Midbrain (tissue), 1 donor: ENCODE measurements around the gene OGT.
"Not testable (repeated sequence)": the region's sequence is repeated elsewhere in the genome, so short reads cannot be mapped to it uniquely, and the experiment has no call there.

Experiments
- DNase-seq: peaks from one replicate; lab custom pipeline; 2025; lab: John Stamatoyannopoulos, UW

OGT gene

GRCh38 chrX:71540801-71541200, 7.9 kb downstream of the OGT start:
- no peak for DNase-seq

GRCh38 chrX:71541210-71542022, 8.5 kb downstream of the OGT start:
- no peak for DNase-seq

GRCh38 chrX:71542411-71542810, 9.5 kb downstream of the OGT start:
- DNase-seq: no peak

- DNase-seq: no peak
Measured at GRCh38 chrX:71542825-71543224, 9.9 kb downstream of the OGT start.

- no peak for DNase-seq
Measured at GRCh38 chrX:71543316-71543715, 10.4 kb downstream of the OGT start.

- DNase-seq: no peak
Measured at GRCh38 chrX:71545364-71545763, 12.5 kb downstream of the OGT start.

GRCh38 chrX:71546879-71547278, 14.0 kb downstream of the OGT start:
- DNase-seq: no peak

GRCh38 chrX:71547339-71547738, 14.4 kb downstream of the OGT start:
- no peak for DNase-seq

GRCh38 chrX:71549986-71550385, 17.1 kb downstream of the OGT start:
- DNase-seq: no peak

GRCh38 chrX:71550578-71550977, 17.7 kb downstream of the OGT start:
- DNase-seq: no peak

GRCh38 chrX:71556036-71556435, 23.1 kb downstream of the OGT start:
- no peak for DNase-seq

GRCh38 chrX:71558920-71559319, 26.0 kb downstream of the OGT start:
- DNase-seq: no peak

GRCh38 chrX:71559773-71560172, 26.9 kb downstream of the OGT start:
- DNase-seq: not testable (repeated sequence)

GRCh38 chrX:71563921-71564320, 31.0 kb downstream of the OGT start:
- DNase-seq: no peak

- no peak for DNase-seq
Measured at GRCh38 chrX:71565474-71566041, 32.7 kb downstream of the OGT start.

GRCh38 chrX:71571390-71571789, 38.5 kb downstream of the OGT start:
- DNase-seq: not testable (repeated sequence)

GRCh38 chrX:71573590-71573989, 40.7 kb downstream of the OGT start:
- no peak for DNase-seq

GRCh38 chrX:71577682-71578081, 44.8 kb downstream of the OGT start:
- no peak for DNase-seq

- no peak for DNase-seq
Measured at GRCh38 chrX:71578253-71579135, 45.6 kb downstream of the OGT start, which contains the start of gene GCNA. Gene GCNA, plus strand, starts transcription at chrX:71578437. Its CDS starts 2,385 bp downstream, at chrX:71580822.

- DNase-seq: no peak
Measured at GRCh38 chrX:71579136-71579989, 46.5 kb downstream of the OGT start.

- DNase-seq: no peak
Measured at GRCh38 chrX:71579990-71580380, 47.1 kb downstream of the OGT start.

- DNase-seq: no peak
Measured at GRCh38 chrX:71581210-71581609, 48.3 kb downstream of the OGT start.
